22Rv1 (cell line): ENCODE measurements around the gene AQP10.

Source experiments
- CTCF ChIP-seq: fragments of 450-650 bp; IDR thresholded peaks from 2 replicates; pipeline ENCODE4 v1.5.1; 2017; ENCODE audit warnings: mild to moderate bottlenecking
- ZFX ChIP-seq: fragments of 450-650 bp; IDR thresholded peaks from 2 replicates; pipeline ENCODE4 v1.6.1; 2017; ENCODE audit warnings: antibody characterized with exemption, borderline replicate concordance

GRCh38 chr1:154328318-154329151, 7.6 kb downstream of the AQP10 start:
- no peak for TF ChIP-seq CTCF
- no peak for TF ChIP-seq ZFX
